Fibroblast of villous mesenchyme (primary cell): Measurements from ENCODE around the gene NFATC1. TPM values are rescaled to one million over a fixed set of nuclear protein-coding genes. Genes with fewer than 3 reads are reported as not detected.

Experiments used
- DNase-seq: peaks from one replicate; pipeline ENCODE4 v3.0.0-alpha.2; 2010; ENCODE audit warnings: low read depth
- H3K4me3 ChIP-seq: 2 replicates; pipeline ENCODE4 v1.5.1; 2011; ENCODE audit warnings: low read depth, mild to moderate bottlenecking, low read length
- total RNA-seq: library from RNA; depleted of rRNA; stranded (reverse); fragments of >200 nt; gene quantifications from 2 replicates; pipeline ENCODE4 v1.2.3, GENCODE V29; 2012
- TF ChIP-seq, protein P1 (sequence below): IDR thresholded peaks from 2 replicates; pipeline ENCODE4 v1.5.1; 2012; ENCODE audit warnings: low read depth, mild to moderate bottlenecking, low read length; ENCODE audit not compliant: insufficient read depth

The NFATC1 gene
- total RNA-seq, 1 donor, result 0.43 TPM

DNA sequence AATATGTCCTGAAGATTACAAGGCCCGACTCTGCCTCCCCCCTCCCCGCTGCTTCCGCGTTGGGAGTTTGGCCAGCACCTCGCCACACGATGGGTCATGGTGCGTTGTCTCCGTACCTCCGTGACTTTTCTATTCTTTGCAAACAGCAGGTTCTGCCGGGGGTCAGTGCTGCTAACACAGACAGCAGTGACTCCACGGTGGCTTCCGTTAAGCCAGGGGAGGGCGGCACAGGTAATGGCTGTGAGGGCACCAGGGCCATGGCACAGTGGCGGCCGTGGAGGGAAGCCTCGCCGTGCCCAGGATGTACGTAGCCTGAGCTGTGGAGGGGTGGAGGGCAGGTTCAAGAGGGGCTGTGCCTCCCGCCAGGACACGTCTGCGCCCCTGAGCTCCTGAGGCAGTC, 115.5 kb downstream of the NFATC1 start:
- TF ChIP-seq, protein P1, sequence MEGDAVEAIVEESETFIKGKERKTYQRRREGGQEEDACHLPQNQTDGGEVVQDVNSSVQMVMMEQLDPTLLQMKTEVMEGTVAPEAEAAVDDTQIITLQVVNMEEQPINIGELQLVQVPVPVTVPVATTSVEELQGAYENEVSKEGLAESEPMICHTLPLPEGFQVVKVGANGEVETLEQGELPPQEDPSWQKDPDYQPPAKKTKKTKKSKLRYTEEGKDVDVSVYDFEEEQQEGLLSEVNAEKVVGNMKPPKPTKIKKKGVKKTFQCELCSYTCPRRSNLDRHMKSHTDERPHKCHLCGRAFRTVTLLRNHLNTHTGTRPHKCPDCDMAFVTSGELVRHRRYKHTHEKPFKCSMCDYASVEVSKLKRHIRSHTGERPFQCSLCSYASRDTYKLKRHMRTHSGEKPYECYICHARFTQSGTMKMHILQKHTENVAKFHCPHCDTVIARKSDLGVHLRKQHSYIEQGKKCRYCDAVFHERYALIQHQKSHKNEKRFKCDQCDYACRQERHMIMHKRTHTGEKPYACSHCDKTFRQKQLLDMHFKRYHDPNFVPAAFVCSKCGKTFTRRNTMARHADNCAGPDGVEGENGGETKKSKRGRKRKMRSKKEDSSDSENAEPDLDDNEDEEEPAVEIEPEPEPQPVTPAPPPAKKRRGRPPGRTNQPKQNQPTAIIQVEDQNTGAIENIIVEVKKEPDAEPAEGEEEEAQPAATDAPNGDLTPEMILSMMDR, result no peak
- DNase-seq, result no peak
- no peak overlapping the region for H3K4me3 ChIP-seq

DNA sequence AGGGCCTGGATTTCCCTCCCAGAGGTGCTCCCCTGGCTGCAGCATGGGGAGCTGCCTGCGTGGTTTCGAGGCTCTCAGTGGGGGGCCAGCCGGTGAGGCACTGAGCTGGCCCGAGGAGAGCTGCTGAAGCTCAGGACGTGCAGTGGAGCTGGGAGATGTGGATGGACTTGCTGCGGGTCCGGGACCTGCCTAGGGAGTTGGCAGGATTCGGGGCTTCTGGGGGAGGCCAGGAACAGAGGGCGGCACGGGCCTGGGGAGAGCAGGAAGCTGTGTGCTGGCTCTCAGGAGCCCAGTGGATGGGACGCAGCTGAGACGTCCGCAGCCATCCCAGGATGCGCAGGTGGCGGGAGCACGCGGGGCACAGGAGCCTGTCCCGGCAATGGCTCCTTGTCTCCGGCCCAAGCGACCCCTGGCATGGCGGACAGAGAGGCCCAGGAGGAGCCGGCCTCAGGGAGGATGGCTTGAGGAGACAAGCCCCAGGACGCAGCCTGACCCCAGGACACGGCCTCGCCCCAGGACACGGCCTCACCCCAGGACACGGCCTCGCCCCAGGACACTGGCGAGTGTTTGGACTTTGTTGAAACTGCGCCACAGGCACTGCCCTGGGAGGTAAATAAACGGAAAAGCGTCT, 116.1 kb downstream of the NFATC1 start:
- no peak overlapping the region for H3K4me3 ChIP-seq
- TF ChIP-seq, protein P1, result no peak
- no peak for DNase-seq

DNA sequence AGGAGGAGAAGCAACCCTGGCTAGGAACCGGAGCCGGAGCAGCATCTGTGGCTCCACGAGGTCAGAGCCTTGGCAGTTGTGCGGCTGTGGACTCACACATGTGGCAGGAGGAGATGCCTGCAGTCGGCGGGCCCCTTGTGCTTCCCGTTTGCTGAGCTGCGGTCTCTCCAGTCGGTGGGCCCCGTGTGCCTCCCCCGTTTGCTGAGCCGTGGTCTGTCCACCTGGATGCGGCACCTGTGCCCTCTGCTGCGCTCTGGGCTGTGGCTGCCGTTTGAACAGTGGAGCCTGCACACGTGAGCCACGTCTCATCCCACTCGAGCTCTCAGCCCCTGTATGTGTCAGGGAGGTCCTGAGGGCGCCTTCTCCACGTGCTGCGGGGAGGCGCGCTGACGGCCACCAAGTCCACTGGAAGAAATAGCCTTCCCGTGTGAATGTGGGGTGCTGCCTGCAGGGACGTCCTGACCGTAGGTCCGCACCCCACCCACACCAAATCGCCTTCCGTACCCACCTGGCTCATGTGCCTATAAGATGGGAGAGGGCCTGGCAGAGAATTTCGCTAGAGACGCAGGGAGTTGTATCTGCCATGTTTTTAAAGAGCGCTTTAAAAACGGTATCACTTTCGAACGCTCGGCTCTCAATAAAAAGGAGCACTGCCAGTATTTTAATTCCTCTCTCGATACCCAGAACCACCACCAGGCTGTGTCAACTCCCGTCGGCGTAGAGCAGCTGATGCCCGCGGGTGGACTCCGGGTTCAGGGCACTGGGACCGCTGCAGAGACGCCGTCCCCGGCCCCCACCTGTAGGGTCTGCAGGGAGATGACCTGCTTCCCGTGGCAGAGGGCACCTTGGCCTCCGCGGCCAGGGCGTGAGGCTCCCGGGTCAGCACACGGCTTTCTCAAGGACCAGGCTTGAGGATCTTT, 117.0 kb downstream of the NFATC1 start:
- no peak for DNase-seq
- H3K4me3 ChIP-seq, result no peak overlapping the region
- TF ChIP-seq, protein P1, result no peak

DNA sequence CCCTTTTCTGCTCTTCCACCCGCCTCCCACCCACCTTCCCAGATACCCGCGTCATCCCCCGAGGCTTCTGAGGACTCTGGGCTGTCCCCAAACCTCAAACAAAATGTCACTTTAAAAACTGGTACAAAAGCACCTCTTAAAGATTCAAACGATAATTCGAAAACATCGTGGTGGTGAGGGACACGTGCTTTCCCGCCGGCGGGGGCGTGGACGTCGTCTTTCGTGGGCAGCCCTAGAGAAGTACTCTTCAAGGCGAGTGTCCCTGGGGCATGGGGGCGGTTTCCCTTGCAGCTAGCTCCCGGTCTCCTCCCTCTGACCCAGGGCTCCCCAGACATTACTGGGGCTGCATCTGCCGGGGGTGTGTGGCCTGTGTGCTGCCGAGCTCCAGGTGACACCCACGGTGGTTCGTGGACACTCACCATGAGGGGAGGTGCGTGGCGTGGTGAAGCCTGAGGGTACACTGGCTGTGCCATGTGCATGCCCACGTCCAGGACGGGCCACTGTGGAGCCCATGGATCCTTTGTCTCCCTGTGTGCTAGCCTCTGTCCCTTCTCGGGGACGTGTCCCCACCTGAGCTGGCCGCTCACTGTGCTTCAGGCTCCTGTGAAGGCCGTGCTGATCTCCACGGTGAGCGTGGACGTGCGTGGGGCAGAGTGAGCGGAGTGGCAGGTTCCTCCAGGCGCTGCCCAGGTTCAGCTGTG, 117.8 kb downstream of the NFATC1 start:
- TF ChIP-seq, protein P1, result no peak
- H3K4me3 ChIP-seq, result no peak overlapping the region
- DNase-seq, result no peak

DNA sequence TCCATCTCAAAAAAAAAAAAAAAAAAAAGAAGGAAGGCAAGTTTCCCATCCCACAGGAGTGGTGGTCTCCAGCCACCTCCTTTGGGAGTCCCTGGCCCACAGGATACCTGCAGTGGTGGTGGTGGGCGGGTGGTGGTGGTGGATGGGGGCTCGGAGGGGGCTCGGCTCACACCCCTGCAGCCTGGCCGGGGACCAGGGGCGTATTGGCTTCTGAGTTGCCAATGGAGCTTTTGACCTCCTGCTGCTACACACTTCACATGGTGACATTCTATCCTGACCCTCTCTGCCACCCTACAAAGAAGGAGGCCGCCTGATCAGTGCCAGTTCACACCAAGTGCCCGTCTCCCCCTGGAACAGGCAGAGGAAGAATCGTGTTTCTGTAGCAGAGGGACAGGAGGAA, 119.6 kb downstream of the NFATC1 start:
- H3K4me3 ChIP-seq, result no peak overlapping the region
- no peak for DNase-seq
- TF ChIP-seq, protein P1, result no peak

DNA sequence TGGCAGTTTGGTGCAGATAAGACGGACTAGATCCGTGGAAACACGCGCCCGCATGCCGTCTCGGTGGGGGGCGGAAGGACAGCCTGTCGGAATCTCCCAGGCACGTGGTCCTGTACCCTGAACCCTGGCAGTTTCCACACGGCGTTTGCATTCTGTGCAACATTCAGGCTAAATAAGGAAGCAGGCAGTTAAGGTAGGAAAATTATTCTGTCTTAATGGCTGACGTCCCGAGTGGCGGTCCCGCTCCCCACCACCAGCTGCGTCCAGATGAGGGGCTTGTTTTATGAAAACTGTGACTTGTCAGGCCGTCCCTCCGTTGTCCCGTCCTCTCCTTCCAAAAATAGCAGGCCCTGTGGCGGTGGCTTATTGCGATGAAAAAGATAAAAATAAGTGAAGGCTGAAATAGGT, 120.2 kb downstream of the NFATC1 start:
- no peak for DNase-seq
- TF ChIP-seq, protein P1, result no peak
- no peak overlapping the region for H3K4me3 ChIP-seq
